CD4-positive, alpha-beta memory T cell (primary cell): Measurements from ENCODE around the gene CAVIN2. TPM values are rescaled to one million over a fixed set of nuclear protein-coding genes. Genes with fewer than 3 reads are reported as not detected.

Experiments used
- CTCF ChIA-PET: fragments of 350-600 bp; sonication (Branson Sonifier 250); formaldehyde crosslinking; loops from one replicate; lab custom pipeline; 2021; ENCODE audit warnings: inconsistent platforms; ENCODE audit not compliant: partially characterized antibody; lab: Charles Lee
- POLR2A ChIA-PET: fragments of 350-600 bp; sonication (Branson Sonifier 250); formaldehyde crosslinking; loops from one replicate; lab custom pipeline; 2021; ENCODE audit not compliant: partially characterized antibody; lab: Charles Lee
- DNase-seq, 5 donors: peaks; one replicate each; pipeline versions ENCODE4 v3.0.0 to v3.0.0-alpha.2; 2020 to 2022; ENCODE audit warnings: mixed read lengths in 1 of 5
- H3K27ac ChIP-seq: one replicate; pipeline ENCODE4 v1.7.0; 2013; ENCODE audit warnings: low read depth, low read length
- H3K27me3 ChIP-seq: 2 replicates; pipeline ENCODE4 v1.7.0; 2013; ENCODE audit warnings: mild to moderate bottlenecking, low read length, moderate library complexity; ENCODE audit not compliant: insufficient read depth
- H3K36me3 ChIP-seq: 2 replicates; pipeline ENCODE4 v1.7.0; 2013; ENCODE audit warnings: mild to moderate bottlenecking, low read length, moderate library complexity; ENCODE audit not compliant: insufficient read depth
- H3K4me1 ChIP-seq: 2 replicates; pipeline ENCODE4 v1.7.0; 2013; ENCODE audit warnings: mild to moderate bottlenecking, low read length, moderate library complexity; ENCODE audit not compliant: insufficient read depth
- H3K4me3 ChIP-seq, 2 donors: one replicate each; pipeline ENCODE4 v1.7.0; 2013; ENCODE audit warnings: low read length in 2 of 2, mild to moderate bottlenecking in 1 of 2
- H3K9me3 ChIP-seq, 2 donors: one replicate each; pipeline ENCODE4 v1.7.0; 2013; ENCODE audit warnings: low read length in 2 of 2, control low read depth in 1 of 2; ENCODE audit not compliant: control insufficient read depth in 1 of 2
- H3K27ac Mint-ChIP-seq, 7 donors: one replicate each; pipeline ENCODE4 v1.8.0; 2020 to 2021; ENCODE audit warnings: mixed read lengths in 7 of 7, mild to moderate bottlenecking in 6 of 7, inconsistent platforms in 3 of 7, moderate library complexity in 3 of 7
- H3K27me3 Mint-ChIP-seq, 2 donors: one replicate each; pipeline ENCODE4 v1.8.0; 2020 to 2021; ENCODE audit warnings: mixed read lengths in 2 of 2
- H3K36me3 Mint-ChIP-seq, 2 donors: one replicate each; pipeline ENCODE4 v1.8.0; 2020 to 2021; ENCODE audit warnings: mixed read lengths in 2 of 2, inconsistent platforms in 1 of 2, mild to moderate bottlenecking in 1 of 2
- H3K4me1 Mint-ChIP-seq, 4 donors: one replicate each; pipeline ENCODE4 v1.8.0; 2020 to 2021; ENCODE audit warnings: mixed read lengths in 4 of 4, mild to moderate bottlenecking in 1 of 4
- H3K4me3 Mint-ChIP-seq, 8 donors: one replicate each; pipeline ENCODE4 v1.8.0; 2020 to 2021; ENCODE audit warnings: mixed read lengths in 8 of 8, mild to moderate bottlenecking in 7 of 8, moderate library complexity in 6 of 8, inconsistent platforms in 3 of 8
- H3K9me3 Mint-ChIP-seq, 8 donors: one replicate each; pipeline ENCODE4 v1.8.0; 2020 to 2021; ENCODE audit warnings: mixed read lengths in 8 of 8, mild to moderate bottlenecking in 5 of 8, inconsistent platforms in 3 of 8, moderate library complexity in 1 of 8
- intact Hi-C: fragments of 100-400 bp; cut with micrococcal nuclease; formaldehyde crosslinking; loops from one replicate; pipeline ENCODE4 v1.15.1; 2023
- polyA plus RNA-seq, 2 donors: library from polyadenylated mRNA; unstranded; fragments of 300-500 nt; fragmentation: Illumina TruSeq; gene quantifications; one replicate each; pipeline ENCODE4 v1.2.3, GENCODE V29; 2021
- total RNA-seq, 2 experiments: library from RNA; stranded (reverse); gene quantifications; one replicate each; pipeline ENCODE4 v1.2.3, GENCODE V29; 2021

CAVIN2 gene, protein sequence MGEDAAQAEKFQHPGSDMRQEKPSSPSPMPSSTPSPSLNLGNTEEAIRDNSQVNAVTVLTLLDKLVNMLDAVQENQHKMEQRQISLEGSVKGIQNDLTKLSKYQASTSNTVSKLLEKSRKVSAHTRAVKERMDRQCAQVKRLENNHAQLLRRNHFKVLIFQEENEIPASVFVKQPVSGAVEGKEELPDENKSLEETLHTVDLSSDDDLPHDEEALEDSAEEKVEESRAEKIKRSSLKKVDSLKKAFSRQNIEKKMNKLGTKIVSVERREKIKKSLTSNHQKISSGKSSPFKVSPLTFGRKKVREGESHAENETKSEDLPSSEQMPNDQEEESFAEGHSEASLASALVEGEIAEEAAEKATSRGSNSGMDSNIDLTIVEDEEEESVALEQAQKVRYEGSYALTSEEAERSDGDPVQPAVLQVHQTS
- total RNA-seq (not detected), polyA plus RNA-seq (under 1 TPM in 1 of 2 donors, not detected in 1; 0.06 TPM)

DNA sequence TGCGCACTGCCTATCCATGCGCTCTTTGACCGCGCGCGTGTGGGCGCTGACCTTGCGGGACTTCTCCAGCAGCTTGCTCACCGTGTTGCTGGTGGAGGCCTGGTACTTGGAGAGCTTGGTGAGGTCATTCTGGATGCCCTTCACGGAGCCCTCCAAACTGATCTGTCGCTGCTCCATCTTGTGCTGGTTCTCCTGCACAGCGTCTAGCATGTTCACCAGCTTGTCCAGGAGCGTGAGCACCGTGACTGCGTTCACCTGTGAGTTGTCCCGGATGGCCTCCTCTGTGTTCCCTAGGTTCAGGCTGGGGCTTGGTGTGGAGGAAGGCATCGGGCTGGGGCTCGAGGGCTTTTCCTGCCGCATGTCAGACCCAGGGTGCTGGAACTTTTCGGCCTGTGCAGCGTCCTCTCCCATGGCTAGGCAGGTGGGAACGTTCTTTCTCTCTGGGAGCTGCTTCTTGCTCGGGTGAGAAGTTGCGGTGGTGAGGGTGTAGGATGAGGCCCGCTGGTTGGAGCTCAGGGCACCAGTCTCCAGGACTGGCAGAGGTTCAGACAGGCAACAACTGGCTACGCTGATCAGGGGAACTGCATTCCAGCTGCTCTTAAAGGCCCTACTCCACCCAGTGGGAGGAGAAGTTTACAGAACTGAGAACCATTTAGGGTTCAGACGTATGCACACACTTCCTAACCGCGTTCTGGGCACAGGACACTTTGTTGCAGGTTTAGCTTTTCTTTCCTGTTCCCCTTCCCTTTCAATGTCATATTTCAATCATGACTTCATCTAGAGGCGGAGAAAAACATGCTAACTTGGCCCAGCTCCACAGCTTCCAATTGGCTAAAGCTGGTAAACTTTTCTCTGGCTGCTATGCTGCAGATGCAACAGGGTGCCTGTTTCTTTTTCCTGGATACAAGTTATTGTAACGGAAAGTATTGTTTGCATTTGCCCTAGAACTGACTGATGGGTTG, at the start of gene CAVIN2:
TSS of gene CAVIN2 (minus strand) at position 574 of the 962 bp plus-strand sequence. CDS start at position 411, 163 bp downstream.
- H3K36me3 ChIP-seq, result no peaks in the 10 kb centered on the region
- Mint-ChIP-seq H3K27ac (no peak within 1 kb of the TSS), H3K9me3 (no peaks in the 10 kb centered on the region), H3K36me3 (no peaks in the 10 kb centered on the region), H3K4me3 (peak within 1 kb of the TSS in 2 of 8 donors; percentile 9 to 31), H3K4me1 (peaks cover 0 to 16% (median 5%) of the 10 kb centered on the region in 4 donors), H3K27me3 (peaks cover 27 to 36% of the 10 kb centered on the region in 2 donors)
- peaks cover 11% of the 10 kb centered on the region for H3K27me3 ChIP-seq
- H3K27ac ChIP-seq, result no peak within 1 kb of the TSS
- ChIA-PET CTCF (no interaction called here), POLR2A (no interaction called here)
- intact Hi-C loops, result no loop called here
- H3K4me1 ChIP-seq, result no peaks in the 10 kb centered on the region
- no peak within 1 kb of the TSS for H3K4me3 ChIP-seq
- no peak for DNase-seq
- H3K9me3 ChIP-seq, result no peaks in the 10 kb centered on the region

DNA sequence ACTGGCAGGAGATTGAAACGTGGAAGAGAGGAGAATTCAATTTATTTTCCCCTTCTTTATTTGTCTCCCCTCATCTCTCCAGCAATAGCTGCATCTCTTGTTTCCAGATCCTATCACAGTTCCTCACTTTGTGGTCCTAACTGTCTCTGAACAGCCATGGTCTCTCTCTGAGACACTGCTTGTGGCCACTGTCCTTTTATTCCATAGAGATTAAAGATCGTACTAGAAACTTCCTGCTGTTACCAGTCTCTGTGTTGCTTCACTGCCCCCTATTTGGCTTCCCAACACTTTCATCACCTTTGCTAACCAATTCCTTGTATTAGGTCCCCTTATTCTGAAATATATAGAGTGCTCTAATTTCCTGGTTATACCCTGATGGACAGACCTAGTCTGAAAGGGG, 48.9 kb upstream of the CAVIN2 start:
- Histone ChIP-seq H3K27me3 (peaks cover 3% of the 10 kb centered on the region), H3K27ac (no peak overlapping the region), H3K36me3 (no peaks in the 10 kb centered on the region), H3K9me3 (no peaks in the 10 kb centered on the region), H3K4me3 (no peak overlapping the region), H3K4me1 (no peaks in the 10 kb centered on the region)
- intact Hi-C loops, result no loop called here
- no peak for DNase-seq
- peaks cover 4 to 23% of the 10 kb centered on the region in 2 donors for H3K27me3 Mint-ChIP-seq
- no peak overlapping the region for H3K4me3 Mint-ChIP-seq
- H3K4me1 Mint-ChIP-seq, result no peaks in the 10 kb centered on the region
- CTCF ChIA-PET, result no interaction called here
- no peak overlapping the region for H3K27ac Mint-ChIP-seq
- POLR2A ChIA-PET, result no interaction called here
- no peaks in the 10 kb centered on the region for H3K36me3 Mint-ChIP-seq
- peaks cover 0 to 3% (median 0%) of the 10 kb centered on the region in 8 donors for H3K9me3 Mint-ChIP-seq

DNA sequence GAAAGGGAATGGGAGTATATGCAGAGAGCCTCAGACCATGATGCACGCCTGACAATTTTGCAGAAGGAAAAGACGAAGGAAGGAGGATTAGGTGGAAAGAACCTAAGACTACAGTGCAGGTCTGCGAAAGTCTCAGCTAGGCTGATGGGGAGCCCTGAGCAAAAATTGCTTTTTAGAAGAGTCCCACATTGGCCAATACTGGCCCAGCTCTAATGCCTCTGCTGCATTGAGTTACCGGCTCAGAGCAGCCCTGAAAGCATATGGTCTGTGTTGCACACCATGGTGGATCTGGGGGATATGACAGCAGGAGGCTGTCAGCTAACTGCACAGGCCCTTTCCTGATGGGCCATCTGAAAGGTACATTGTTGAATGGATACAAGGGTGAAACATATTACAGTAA, 48.3 kb upstream of the CAVIN2 start:
- CTCF ChIA-PET, result no interaction called here
- POLR2A ChIA-PET, result no interaction called here
- H3K4me3 Mint-ChIP-seq, result no peak overlapping the region
- H3K36me3 Mint-ChIP-seq, result no peaks in the 10 kb centered on the region
- peaks cover 0 to 20% of the 10 kb centered on the region in 2 donors for H3K27me3 Mint-ChIP-seq
- peaks cover 3% of the 10 kb centered on the region for H3K27me3 ChIP-seq
- H3K9me3 Mint-ChIP-seq, result peaks cover 0 to 2% (median 0%) of the 10 kb centered on the region in 8 donors
- no peak overlapping the region for H3K4me3 ChIP-seq
- H3K4me1 ChIP-seq, result no peaks in the 10 kb centered on the region
- H3K36me3 ChIP-seq, result no peaks in the 10 kb centered on the region
- no peaks in the 10 kb centered on the region for H3K4me1 Mint-ChIP-seq
- DNase-seq, result no peak
- H3K9me3 ChIP-seq, result no peaks in the 10 kb centered on the region
- intact Hi-C loops, result no loop called here
- no peak overlapping the region for H3K27ac Mint-ChIP-seq
- H3K27ac ChIP-seq, result no peak overlapping the region

DNA sequence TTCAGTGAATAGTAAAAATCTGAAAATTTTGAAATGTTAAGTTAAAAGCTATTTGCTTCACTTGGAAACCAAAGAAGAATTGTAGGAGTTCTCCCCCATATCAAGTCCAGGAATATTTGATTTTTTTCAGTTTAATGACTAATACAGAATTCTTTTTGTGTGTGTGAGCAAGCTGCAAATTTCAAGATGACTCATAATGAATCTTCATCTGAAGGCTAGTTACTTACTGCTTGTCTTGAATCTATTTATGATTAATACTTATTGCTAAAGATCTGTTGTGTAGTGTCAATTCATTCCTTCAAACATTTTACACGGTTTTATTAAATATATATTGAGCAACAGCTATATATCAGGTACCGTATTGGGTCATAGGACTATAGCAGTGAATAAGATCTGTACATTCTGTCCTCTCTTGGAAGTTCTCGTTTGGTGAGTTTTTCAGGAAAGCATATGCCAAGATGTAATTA, 47.8 kb upstream of the CAVIN2 start:
- Histone ChIP-seq H3K9me3 (no peaks in the 10 kb centered on the region), H3K36me3 (no peaks in the 10 kb centered on the region), H3K4me1 (no peaks in the 10 kb centered on the region), H3K27me3 (peaks cover 3% of the 10 kb centered on the region), H3K4me3 (no peak overlapping the region), H3K27ac (no peak overlapping the region)
- H3K27me3 Mint-ChIP-seq, result peaks cover 0 to 20% of the 10 kb centered on the region in 2 donors
- DNase-seq, result no peak
- ChIA-PET CTCF (no interaction called here), POLR2A (no interaction called here)
- peaks cover 0 to 2% (median 0%) of the 10 kb centered on the region in 8 donors for H3K9me3 Mint-ChIP-seq
- no peak overlapping the region for H3K27ac Mint-ChIP-seq
- no peaks in the 10 kb centered on the region for H3K4me1 Mint-ChIP-seq
- H3K4me3 Mint-ChIP-seq, result no peak overlapping the region
- intact Hi-C loops, result no loop called here
- no peaks in the 10 kb centered on the region for H3K36me3 Mint-ChIP-seq

DNA sequence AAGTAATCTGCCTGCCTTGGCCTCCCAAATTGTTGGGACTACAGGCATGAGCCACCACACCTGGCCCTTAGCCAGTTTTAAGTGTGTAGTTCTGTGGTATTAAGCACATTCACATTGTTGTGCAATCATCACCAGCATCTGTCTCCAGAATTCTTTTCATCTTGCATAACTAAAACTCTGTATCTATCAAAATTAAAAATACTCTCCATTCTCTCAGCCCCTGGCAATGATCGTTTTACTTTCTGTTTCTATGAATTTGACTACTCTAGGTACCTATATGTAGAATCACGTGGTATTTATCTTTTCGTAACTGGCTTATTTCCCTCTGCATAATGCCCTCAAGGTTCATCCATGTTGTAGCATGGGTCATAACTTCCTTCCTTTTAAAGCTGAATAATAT, 45.5 kb upstream of the CAVIN2 start:
- Mint-ChIP-seq H3K36me3 (no peaks in the 10 kb centered on the region), H3K4me1 (no peaks in the 10 kb centered on the region), H3K27ac (no peak overlapping the region), H3K4me3 (no peak overlapping the region), H3K9me3 (no peaks in the 10 kb centered on the region), H3K27me3 (peaks cover 0 to 14% of the 10 kb centered on the region in 2 donors)
- CTCF ChIA-PET, result no interaction called here
- Histone ChIP-seq H3K27ac (no peak overlapping the region), H3K4me3 (no peak overlapping the region), H3K27me3 (no peaks in the 10 kb centered on the region), H3K36me3 (no peaks in the 10 kb centered on the region), H3K9me3 (no peaks in the 10 kb centered on the region), H3K4me1 (no peaks in the 10 kb centered on the region)
- no peak for DNase-seq
- POLR2A ChIA-PET, result no interaction called here
- intact Hi-C loops, result no loop called here

DNA sequence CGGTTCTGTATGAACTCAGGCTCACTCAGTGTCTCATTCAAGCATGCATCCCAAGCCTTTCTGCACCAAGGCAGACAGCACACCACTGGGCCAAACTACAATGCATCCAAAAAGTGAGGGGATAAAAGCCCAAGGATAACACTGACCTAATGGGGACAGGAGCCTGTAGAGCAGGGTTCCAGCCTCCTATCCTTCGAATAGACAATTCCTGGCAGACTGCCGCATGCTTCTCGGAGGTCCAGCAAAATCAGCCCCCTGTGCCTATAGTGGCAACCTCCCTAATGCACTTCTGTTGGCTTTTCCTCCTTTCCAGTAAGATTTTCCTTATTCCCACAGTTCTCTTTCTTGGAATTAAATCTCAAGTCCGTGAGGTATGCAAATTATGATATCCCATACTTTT, 44.8 kb upstream of the CAVIN2 start:
- H3K4me3 Mint-ChIP-seq, result no peak overlapping the region
- intact Hi-C loops, result no loop called here
- ChIA-PET CTCF (no interaction called here), POLR2A (no interaction called here)
- H3K9me3 ChIP-seq, result no peaks in the 10 kb centered on the region
- no peaks in the 10 kb centered on the region for H3K9me3 Mint-ChIP-seq
- H3K4me1 ChIP-seq, result no peaks in the 10 kb centered on the region
- H3K36me3 ChIP-seq, result no peaks in the 10 kb centered on the region
- no peak for DNase-seq
- no peaks in the 10 kb centered on the region for H3K36me3 Mint-ChIP-seq
- no peak overlapping the region for H3K27ac ChIP-seq
- H3K27ac Mint-ChIP-seq, result no peak overlapping the region
- no peaks in the 10 kb centered on the region for H3K4me1 Mint-ChIP-seq
- no peak overlapping the region for H3K4me3 ChIP-seq
- peaks cover 0 to 12% of the 10 kb centered on the region in 2 donors for H3K27me3 Mint-ChIP-seq
- H3K27me3 ChIP-seq, result no peaks in the 10 kb centered on the region

DNA sequence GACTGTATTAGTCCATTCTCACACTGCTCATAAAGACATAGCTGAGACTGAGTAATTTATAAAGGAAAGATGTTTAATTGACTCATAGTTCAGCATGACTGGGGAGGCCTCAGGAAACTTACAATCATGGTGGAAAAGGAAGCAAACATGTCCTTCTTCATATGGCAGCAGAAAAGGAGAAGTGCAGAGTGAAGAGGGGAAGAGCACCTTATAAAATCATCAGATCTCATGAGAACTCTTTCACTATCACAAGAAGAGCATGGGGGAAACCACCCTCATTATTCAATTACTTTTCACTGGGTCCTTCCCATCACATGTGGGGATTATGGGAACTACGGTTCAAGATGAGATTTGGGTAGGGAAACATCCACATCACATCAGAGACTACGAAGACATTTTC, 43.0 kb upstream of the CAVIN2 start:
- CTCF ChIA-PET, result no interaction called here
- H3K4me3 ChIP-seq, result no peak overlapping the region

More for the DNA sequence above, 43.0 kb upstream of the CAVIN2 start:
- H3K4me1 ChIP-seq, result no peaks in the 10 kb centered on the region
- H3K9me3 Mint-ChIP-seq, result no peaks in the 10 kb centered on the region
- no peaks in the 10 kb centered on the region for H3K27me3 ChIP-seq
- H3K36me3 Mint-ChIP-seq, result no peaks in the 10 kb centered on the region
- H3K27ac Mint-ChIP-seq, result no peak overlapping the region
- POLR2A ChIA-PET, result no interaction called here
- H3K27ac ChIP-seq, result no peak overlapping the region
- intact Hi-C loops, result no loop called here
- DNase-seq, result no peak
- no peak overlapping the region for H3K4me3 Mint-ChIP-seq
- no peaks in the 10 kb centered on the region for H3K9me3 ChIP-seq
- no peaks in the 10 kb centered on the region for H3K4me1 Mint-ChIP-seq
- peaks cover 0 to 6% of the 10 kb centered on the region in 2 donors for H3K27me3 Mint-ChIP-seq
- H3K36me3 ChIP-seq, result no peaks in the 10 kb centered on the region
